ENCODE results near the gene SPRR2E.

The SPRR2E gene

GRCh38 chr1:153058154-153058553, 36.2 kb downstream of the SPRR2E start:
- TF ChIP-seq CREB1 (IDR thresholded peaks at IDR 0.05; ENCODE audit: low read depth) (no peak), EP300 (IDR thresholded peaks at IDR 0.05; ENCODE audit: borderline replicate concordance) (no peak), YY1 (IDR thresholded peaks at IDR 0.05; ENCODE audit: low read depth) (no peak), FOXM1 (IDR thresholded peaks at IDR 0.05; ENCODE audit: borderline replicate concordance, low read depth) (no peak), USF1 (IDR thresholded peaks at IDR 0.05) (no peak), TAF1 (IDR thresholded peaks at IDR 0.05; ENCODE audit: low read depth) (no peak), NFIC (IDR thresholded peaks at IDR 0.05) (no peak), TCF12 (IDR thresholded peaks at IDR 0.05; ENCODE audit: low read depth) (no peak), MAX (IDR thresholded peaks at IDR 0.05) (no peak), ZBTB7A (IDR thresholded peaks at IDR 0.05; ENCODE audit: low read depth) (no peak), RAD21 (IDR thresholded peaks at IDR 0.05; ENCODE audit: low read depth) (no peak), EGR1 (IDR thresholded peaks at IDR 0.05) (no peak), CEBPB (IDR thresholded peaks at IDR 0.05) (no peak)

GRCh38 chr1:153057375-153057774, 37.0 kb downstream of the SPRR2E start, which contains the start of gene SPRR2A:
Gene SPRR2A, minus strand, starts transcription at chr1:153057512. Its CDS starts 777 bp downstream, at chr1:153056735.
- no peak for TF ChIP-seq CEBPB (IDR thresholded peaks at IDR 0.05)
- no peak for TF ChIP-seq TAF1 (IDR thresholded peaks at IDR 0.05; ENCODE audit: low read depth)
- TF ChIP-seq ZBTB7A (IDR thresholded peaks at IDR 0.05; ENCODE audit: low read depth) = no peak
- no peak for TF ChIP-seq NFIC (IDR thresholded peaks at IDR 0.05)
- no peak for TF ChIP-seq EGR1 (IDR thresholded peaks at IDR 0.05)
- TF ChIP-seq TCF12 (IDR thresholded peaks at IDR 0.05; ENCODE audit: low read depth) = no peak
- no peak for TF ChIP-seq MAX (IDR thresholded peaks at IDR 0.05)
- TF ChIP-seq USF1 (IDR thresholded peaks at IDR 0.05) = no peak
- no peak for TF ChIP-seq TEAD4 (IDR thresholded peaks at IDR 0.05)
- no peak for TF ChIP-seq YY1 (IDR thresholded peaks at IDR 0.05; ENCODE audit: low read depth)
- no peak for TF ChIP-seq RAD21 (IDR thresholded peaks at IDR 0.05; ENCODE audit: low read depth)
- TF ChIP-seq CREB1 (IDR thresholded peaks at IDR 0.05; ENCODE audit: low read depth) = no peak

GRCh38 chr1:153049211-153049610, 45.1 kb downstream of the SPRR2E start:
- TF ChIP-seq CEBPB (IDR thresholded peaks at IDR 0.05) (no peak), CREB1 (IDR thresholded peaks at IDR 0.05; ENCODE audit: low read depth) (no peak), NFIC (IDR thresholded peaks at IDR 0.05) (no peak), REST (IDR thresholded peaks at IDR 0.05; ENCODE audit: low read depth) (no peak), EGR1 (IDR thresholded peaks at IDR 0.05) (no peak), USF1 (IDR thresholded peaks at IDR 0.05) (no peak), RAD21 (IDR thresholded peaks at IDR 0.05; ENCODE audit: low read depth) (no peak), TCF12 (IDR thresholded peaks at IDR 0.05; ENCODE audit: low read depth) (no peak), ZBTB7A (IDR thresholded peaks at IDR 0.05; ENCODE audit: low read depth) (no peak), YY1 (IDR thresholded peaks at IDR 0.05; ENCODE audit: low read depth) (no peak)
